WI38 (cell line): ENCODE results near the gene GRID1.

ENCODE experiments used
- H3K4me3 ChIP-seq: 2 replicates; pipeline ENCODE4 v1.5.1; 2011; ENCODE audit warnings: low read depth, mild to moderate bottlenecking, control low read depth, low read length
- TF ChIP-seq, protein P1 (sequence below): IDR thresholded peaks from 2 replicates; pipeline ENCODE4 v1.5.1; 2012; ENCODE audit warnings: low read depth, mild to moderate bottlenecking, control low read depth, low read length

The GRID1 gene

DNA sequence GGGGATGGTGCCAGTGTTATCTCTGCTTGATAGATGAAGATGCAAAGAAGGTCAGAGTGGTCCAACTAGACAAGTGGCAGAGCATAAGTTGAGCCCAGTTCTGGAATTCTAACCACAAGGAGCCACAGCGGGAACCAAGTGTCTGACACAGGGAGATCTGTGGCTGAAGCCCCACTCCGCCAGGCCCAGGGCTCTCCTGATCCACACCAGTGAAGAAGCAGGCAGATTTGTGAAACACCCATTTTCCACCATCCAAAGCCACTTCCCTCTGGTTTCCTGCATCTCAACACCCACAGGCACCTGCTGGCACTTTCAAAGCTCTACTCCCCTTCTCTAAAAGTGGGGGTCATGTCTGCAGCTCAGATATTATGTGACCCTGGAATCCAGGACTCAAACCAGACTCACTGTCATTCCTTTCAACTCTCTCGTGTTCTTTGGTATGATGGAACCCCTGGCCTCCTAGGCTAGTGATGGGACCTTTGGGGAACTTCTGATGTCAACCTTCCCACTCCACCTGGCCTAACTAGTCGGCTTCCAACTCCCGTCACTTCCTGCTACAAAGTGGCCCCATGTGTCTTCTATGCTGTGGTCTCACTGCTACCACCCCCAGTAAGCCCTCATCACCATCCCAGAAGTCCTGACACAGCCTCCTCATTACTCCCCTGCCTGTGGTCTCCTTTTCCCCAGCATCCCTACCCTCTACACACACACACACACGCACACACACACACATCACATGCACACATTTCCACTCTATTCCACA is 177.6 kb downstream of the GRID1 start:
- TF ChIP-seq, protein P1, sequence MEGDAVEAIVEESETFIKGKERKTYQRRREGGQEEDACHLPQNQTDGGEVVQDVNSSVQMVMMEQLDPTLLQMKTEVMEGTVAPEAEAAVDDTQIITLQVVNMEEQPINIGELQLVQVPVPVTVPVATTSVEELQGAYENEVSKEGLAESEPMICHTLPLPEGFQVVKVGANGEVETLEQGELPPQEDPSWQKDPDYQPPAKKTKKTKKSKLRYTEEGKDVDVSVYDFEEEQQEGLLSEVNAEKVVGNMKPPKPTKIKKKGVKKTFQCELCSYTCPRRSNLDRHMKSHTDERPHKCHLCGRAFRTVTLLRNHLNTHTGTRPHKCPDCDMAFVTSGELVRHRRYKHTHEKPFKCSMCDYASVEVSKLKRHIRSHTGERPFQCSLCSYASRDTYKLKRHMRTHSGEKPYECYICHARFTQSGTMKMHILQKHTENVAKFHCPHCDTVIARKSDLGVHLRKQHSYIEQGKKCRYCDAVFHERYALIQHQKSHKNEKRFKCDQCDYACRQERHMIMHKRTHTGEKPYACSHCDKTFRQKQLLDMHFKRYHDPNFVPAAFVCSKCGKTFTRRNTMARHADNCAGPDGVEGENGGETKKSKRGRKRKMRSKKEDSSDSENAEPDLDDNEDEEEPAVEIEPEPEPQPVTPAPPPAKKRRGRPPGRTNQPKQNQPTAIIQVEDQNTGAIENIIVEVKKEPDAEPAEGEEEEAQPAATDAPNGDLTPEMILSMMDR = no peak
- H3K4me3 ChIP-seq = no peak overlapping the region

DNA sequence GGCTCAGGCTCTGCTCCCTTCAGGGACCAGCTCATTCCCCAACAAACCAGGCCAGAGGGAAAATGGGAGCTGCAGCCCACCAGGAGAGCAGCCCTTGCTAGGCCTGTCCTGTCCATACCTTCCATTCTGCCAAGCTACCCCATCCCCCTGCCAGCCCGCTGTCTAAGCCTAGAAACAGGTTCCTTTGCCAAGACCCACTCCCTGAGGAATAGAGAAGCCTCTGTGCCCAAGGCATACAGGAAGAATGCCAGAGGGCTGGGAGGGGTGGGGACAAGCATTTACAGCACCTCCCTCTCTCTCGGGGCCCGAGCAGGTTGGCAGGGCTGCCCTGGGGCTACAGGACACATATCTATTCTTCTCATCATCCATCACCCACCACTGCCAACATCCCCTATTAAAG is 178.3 kb downstream of the GRID1 start:
- TF ChIP-seq, protein P1 = no peak

DNA sequence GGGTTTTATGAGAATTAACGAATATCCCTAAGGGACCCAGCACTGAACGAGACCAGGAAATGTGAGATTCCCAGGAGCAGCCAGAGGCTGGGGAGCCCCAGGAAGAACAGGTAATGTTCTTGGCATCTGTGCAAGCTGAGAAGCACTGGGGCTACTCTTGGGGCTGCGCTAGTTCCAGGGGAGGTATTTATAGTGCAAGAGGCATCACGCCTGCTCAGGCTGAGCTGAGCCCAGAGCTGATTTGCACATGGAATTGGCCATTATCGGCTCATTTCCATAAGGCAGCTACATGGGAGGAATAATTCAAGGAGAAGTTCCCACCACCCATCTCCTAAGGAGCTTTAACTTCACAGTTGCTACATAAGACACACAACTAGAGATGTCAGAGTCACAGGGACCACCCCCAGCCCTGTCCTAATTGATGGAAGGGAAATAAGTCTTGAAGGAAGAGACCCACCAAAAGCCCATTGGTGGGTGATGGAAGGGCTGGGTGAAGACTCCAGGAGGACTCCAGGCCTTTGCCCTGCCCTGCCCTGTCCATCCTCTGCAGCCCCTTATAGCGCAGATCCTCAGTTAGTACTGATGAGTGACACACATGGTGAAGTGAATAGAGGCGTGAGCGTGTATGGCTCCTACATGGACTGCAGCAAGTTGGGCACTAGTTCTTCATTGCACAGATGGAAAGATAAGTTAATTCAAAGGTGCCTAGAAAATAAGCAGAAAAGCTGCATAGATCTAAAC is 178.9 kb downstream of the GRID1 start:
- TF ChIP-seq, protein P1 = no peak
- no peak overlapping the region for H3K4me3 ChIP-seq

More for the DNA sequence above, 178.3 kb downstream of the GRID1 start:
- H3K4me3 ChIP-seq = no peak overlapping the region

DNA sequence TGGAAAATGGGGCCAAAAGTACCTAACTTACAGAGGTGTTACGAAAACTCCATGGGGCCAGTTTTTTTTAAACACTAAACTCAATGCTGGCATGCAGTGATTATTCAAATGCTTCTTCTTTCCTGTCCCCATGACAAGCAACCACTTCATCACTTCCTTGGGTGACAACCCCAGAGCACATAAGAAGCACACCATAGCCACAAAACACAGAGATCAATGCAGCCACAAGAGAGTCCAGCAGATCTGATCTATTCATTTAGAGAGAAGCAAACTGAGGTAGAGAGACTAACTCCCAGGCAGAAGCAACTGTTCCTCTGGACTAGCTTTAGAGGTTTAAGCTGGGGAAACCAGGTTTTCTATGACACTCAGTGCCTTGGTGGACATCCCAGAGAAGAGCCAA is 180.0 kb downstream of the GRID1 start:
- no peak overlapping the region for H3K4me3 ChIP-seq
- TF ChIP-seq, protein P1 = no peak

DNA sequence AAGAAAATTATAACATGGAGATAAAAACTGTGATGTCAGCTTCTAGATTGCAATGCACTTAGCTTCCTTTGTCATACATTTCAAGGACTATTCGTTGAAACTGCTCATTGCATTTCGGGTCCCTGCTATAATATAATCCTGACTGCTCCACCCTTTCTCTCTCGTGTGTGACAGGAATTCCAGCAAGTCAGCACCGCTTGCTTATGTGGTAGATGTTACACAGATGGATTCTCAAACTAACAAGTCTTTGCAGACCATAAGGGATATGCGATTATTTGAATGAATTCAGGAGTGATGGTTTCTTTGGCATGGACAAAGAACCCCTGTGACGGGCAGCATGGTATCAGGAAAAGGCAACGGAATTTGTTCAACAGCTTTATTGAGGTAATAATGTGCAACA is 184.0 kb downstream of the GRID1 start:
- TF ChIP-seq, protein P1 = no peak
- no peak overlapping the region for H3K4me3 ChIP-seq

DNA sequence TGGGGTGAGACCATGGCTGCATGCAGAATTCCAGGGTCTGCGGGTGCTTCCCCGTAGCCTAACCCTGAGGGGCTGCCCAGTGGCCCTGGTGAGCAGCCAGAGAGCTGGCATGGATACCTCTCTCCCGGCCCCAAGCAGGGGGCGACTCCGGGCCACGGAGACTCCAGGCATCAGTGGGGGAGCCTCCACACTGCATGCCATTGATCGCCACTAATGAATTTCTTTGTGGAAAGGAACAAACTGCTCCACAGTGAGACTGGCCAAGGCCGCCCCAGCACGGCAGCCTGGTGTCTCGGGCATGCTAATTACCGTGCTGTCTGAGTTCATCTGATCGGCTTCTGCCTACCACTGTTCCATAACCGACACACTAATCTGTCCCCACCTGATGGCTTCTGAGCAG is 184.4 kb downstream of the GRID1 start:
- H3K4me3 ChIP-seq = no peak overlapping the region
- TF ChIP-seq, protein P1 = no peak

DNA sequence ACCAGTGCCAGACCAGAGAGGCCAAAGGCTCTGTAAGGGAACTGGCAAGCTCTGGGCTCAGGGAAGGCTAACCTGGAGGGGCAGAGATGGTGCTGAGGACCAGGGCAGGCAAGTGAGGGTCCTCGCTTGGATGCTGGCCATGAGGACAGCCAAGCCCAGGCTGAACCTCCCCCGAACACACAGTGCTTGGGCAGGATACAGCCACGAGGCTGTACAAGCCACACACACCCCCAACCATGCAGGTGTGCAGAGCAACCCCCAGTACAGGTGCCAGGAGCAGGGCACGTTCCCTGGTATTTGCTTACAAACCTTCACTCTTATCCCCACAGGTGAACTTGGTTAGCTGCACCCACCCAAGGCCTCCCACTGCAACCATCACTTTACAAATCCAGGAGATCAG is 185.7 kb downstream of the GRID1 start:
- H3K4me3 ChIP-seq = no peak overlapping the region
- TF ChIP-seq, protein P1 = no peak
